ENCODE measurements around the gene MTMR2.
"Not testable (repeated sequence)": the region's sequence is repeated elsewhere in the genome, so short reads cannot be mapped to it uniquely, and the experiment has no call there.

The MTMR2 gene

DNA sequence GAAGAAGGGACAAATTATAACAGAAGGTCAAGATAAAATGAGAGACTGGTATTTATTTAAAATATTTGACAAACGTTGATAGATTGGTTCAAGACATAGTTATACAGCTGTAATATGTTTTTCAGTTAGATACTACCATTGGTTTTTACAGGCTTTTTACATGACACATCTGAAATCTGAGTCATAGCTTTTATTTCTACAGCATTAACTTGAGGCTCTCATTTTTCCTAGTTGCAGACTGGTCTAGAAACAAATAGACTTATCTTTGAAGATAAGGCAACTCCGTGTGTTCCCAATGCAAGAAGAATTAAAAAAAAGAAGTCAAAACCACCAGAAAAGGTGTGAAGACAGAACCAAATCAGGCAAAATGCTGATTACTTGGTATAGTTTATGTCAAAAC lies 102.3 kb downstream of the MTMR2 start:
- no peak for FAIRE-seq
- DNase-seq (ENCODE audit: low spot score) = no peak

DNA sequence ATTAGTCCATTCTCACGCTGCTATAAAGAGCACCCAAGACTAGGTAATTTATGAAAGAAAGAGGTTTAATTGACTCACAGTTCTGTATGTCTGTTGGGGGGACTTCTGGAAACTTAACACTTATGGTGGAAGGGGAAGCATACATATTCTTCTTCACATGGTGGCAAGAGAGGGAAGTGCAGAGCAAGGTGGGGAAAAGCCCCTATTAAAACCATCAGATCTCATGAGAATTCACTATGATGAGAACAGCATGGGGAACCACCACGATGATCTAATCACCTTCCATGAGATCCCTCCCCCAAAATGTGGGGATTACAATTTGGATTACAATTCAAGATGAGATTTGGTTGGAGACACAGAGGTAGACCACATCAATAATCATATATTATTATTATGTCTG lies 107.9 kb downstream of the MTMR2 start:
- DNase-seq (ENCODE audit: low spot score) (no peak), FAIRE-seq (no peak)

DNA sequence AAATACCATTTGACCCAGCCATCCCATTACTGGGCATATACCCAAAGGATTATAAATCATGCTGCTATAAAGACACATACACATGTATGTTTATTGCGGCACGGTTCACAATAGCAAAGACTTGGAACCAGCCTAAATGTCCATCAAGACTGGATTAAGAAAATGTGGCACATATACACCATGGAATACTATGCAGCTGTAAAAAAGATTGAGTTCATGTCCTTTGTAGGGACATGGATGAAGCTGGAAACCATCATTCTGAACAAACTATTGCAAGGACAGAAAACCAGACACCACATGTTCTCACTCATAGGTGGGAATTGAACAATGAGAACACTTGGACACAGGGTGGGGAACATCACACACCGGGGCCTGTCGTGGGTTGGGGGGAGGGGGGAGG lies 112.9 kb downstream of the MTMR2 start:
- not testable (repeated sequence) for FAIRE-seq; DNase-seq (ENCODE audit: low spot score)

DNA sequence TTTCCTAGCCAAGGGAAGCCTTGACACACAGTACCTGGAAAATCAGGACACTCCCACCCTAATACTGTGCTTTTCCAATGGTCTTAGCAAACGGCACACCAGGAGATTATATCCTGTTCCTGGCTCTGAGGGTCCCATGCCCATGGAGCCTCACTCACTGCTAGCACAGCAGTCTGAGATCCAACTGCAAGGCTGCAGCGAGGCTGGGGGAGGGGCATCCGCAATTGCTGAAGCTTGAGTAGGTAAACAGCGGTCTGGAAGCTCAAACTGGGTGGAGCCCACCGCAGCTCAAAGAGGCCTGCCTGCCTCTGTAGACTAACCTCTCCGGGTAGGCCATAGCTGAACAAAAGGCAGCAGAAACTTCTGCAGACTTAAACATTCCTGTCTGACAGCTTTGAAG lies 117.4 kb downstream of the MTMR2 start:
- FAIRE-seq; DNase-seq (ENCODE audit: low spot score): not testable (repeated sequence)

DNA sequence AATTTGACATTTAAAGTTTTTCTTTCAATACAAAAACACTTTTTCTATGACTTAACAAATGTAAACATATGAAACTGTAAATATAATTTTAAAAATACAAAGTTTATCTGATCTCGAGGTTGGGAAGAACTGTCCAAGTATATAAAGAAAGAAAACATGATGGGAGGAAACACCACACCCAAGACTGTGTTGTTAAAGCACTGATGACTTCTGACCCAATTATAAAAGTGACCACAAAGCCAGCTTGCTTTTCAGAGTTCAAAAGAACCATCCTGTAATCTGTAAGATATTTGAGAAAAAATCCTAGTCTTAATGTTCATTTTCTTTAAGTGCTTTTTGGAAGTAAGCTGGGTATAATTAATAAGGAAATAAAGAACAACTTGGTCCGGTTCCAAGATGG lies 118.0 kb downstream of the MTMR2 start:
- no peak for DNase-seq (ENCODE audit: low spot score)
- no peak for FAIRE-seq

DNA sequence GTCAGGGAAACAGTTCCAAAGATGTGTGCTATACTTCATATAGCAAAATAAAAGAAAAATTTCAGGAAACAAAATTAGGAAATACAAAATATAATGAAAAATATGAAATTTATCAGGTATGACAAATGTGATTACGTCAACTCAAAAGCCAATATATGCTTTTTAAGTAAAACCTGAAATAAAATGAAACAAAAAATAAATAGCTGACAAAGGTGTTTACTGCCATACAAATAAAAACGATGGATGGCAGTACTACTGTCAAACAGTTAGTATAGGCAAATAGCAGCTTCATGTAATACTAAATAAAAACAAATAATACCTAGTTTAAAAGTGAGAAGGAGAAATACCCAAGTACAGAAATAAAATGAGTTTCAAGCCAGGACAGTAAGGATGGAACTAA lies 119.9 kb downstream of the MTMR2 start:
- DNase-seq (ENCODE audit: low spot score) (no peak), FAIRE-seq (no peak)

DNA sequence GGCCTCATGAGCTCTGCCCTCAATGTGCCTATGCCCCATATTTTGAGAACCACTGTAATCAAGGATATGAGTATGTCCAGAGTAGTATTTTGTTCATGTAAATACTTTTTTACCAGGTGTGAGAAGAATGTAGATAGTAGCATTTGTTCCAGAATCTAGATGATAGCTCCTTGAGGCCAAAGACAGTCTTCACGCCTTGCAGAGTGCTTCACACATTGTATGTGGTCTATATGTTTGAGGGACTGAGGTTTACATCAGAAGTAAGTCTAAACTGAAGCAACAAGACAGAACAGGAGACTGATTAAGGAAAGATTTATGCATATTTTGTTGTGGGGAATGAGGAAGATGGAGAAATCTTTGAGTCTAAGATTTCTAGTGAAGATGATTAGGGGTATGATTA lies 121.1 kb downstream of the MTMR2 start:
- DNase-seq (ENCODE audit: low spot score) = no peak
- FAIRE-seq = no peak

DNA sequence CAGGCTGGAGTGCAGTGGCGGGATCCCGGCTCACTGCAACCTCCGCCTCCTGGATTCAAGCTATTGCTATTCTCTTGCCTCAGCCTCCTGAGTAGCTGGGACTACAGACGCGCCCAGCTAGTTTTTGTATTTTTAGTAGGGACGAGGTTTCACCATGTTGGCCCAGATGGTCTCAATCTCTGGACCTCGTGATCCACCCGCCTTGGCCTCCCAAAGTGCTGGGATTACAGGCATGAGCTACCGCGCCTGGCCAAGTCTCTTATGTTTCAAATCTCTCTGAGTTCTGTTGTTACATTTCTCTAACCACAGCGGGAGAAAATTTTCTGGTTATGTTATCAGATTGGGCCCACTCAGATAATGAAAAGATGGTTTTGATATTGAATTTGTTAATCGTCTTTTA lies 123.5 kb downstream of the MTMR2 start:
- FAIRE-seq (no peak), DNase-seq (ENCODE audit: low spot score) (no peak)

DNA sequence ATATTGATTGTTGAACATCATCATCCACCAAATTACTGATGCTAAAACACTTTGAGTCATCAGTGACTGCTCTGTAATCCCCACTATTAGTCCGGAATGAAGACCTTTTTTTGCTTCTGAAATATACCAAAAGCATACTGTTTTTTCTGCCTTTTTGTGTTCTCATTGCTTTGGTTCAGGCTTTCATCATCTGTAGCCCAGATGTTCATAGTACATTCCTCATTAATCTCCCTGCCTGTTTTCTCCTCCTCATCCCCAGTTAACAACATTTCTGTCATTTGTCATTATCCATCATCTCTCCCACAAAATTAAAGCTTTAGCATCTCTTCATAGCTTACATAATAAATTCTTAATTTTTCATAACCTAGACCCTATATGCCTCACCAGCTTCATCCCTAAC lies 124.4 kb downstream of the MTMR2 start:
- no peak for FAIRE-seq
- DNase-seq (ENCODE audit: low spot score) = no peak

DNA sequence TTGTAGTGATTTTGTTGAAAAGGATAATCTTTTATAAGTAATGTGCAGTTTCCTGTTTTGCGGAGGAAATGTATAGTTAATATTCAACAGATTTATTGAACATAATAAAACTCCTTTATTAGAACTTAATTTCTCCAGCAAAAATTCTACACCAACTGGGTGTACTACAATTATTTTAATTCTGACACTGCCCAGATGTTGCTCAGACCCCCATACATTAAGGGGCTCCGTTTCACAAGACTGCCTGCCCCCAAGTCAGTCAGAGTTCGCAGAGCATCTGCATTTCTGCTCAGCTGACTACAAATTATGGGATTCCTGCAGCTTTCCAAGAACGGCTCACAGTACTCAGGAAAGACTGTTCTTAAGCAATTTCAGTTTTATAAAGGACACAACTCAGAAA lies 127.4 kb downstream of the MTMR2 start:
- no peak for FAIRE-seq

DNA sequence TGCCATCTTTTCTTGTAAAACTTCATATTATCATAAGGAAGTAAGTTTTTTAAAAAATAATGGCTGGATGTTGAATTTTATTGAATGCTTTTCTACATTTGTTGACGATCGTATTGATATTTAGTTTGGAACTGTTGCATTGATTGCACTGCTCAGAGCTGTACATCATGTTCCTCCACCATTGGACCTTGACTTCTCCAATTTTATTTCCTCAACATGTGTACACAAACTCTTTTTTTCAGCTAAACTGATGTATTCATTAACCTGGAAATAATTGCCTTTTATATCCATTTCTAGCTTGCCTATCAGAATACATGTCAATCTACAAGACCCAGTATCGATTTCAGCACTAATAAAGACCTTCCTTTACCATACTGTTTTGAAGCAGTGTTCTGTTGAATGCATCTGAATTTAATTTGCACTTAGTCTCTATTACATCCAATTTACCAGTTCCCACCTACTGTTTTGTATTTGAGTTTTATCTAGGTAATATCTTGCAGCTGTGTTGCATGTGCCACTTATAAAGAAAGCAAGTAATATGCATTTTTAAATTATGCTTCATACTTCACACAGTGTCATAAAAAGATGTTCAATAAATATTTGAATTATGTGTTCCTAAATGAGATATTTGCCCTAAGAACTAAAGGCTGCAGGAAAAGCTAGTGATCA lies 128.1 kb downstream of the MTMR2 start:
- DNase-seq (ENCODE audit: low spot score) = no peak
- no peak for FAIRE-seq

More for the DNA sequence above, 127.4 kb downstream of the MTMR2 start:
- DNase-seq (ENCODE audit: low spot score) = no peak

DNA sequence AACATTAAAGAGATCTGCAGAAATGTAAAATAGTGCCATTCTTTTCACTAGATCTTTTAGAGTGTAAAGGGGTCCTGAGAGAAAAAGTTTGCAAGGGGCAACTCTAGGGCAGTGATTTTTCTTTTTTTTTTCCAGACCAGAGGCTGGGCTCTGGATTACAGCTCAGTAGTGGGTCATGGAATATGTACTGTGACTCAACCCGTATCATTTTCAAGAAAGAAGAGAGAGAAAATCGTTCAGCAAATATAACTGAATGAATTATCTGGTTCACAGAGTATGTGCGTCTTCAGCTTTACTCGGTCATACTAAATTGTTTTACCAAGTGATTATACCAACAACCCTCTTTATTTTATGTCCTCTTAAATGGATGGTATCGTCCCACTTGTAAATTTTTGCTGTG lies 129.8 kb downstream of the MTMR2 start:
- FAIRE-seq = no peak
- no peak for DNase-seq (ENCODE audit: low spot score)

DNA sequence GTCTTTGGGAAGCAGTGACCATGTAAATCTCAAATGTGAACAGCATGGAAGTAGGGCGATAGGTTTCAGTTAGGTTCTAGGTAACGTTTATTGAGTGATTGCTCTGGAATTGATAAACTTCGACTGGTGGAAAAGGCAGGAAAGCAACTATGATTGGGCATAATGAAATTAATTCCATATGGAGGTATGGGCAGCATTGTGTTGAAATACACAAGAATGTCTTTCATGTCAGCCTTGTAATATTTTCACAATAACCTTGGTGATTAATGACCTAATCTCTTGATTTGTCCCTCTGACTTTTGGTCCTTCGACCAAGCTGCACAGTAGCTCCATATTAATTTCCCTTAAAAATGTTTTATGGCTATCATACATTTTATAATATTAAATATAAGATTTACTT lies 130.8 kb downstream of the MTMR2 start:
- DNase-seq (ENCODE audit: low spot score) (no peak), FAIRE-seq (no peak)

DNA sequence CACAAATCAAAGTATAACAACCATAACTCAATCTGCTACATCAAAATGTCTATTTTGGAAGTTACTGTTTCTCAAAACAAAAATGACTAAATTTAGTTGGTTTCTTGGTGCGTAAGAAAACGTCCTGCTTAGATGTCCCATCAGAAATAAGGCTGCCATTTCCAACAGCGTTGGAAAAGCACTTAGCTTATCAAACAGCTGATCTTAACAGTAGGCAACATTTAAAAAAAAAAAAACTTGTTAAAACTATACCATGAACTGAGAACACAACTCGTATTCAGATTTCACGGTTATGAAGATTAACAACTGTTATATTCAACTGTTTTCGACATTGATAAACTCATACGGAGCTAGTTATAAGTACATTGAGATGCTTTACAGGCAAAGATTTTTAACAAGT lies 131.2 kb downstream of the MTMR2 start:
- FAIRE-seq (no peak), DNase-seq (ENCODE audit: low spot score) (no peak)

DNA sequence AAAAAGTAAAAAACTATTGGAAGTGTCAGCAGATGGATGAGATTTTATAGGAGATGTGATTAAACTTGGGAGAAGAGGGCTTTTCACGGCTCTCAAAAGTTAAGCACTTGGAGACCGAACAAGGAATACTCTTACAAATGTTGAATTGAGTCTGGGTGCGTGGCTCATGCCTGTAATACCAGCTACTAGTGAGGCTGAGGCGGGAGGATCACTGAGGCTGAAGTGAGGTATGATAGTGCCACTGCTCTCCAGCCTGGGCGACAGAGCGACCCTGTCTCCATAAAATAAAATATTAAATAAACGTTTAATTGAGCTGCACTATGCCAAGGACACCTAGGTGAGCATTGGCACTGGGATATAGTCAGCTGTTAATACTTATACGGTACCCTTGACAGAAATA lies 131.7 kb downstream of the MTMR2 start:
- no peak for FAIRE-seq

DNA sequence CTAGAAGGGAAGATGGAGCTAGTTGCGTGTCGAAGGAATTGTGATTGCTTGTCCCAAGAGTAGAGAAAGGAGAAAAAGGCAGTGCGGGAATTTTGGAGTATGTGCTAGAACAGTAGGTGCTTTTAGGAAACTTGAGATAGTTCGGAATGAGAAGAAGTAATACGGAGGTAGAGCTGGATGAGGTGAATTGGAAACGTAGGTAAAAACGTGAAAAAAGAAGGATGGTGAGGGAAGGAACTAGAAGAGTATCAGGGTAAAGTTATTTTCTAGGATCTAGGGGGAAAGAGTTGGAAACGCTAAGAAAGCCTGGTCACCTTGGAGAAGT lies 132.2 kb downstream of the MTMR2 start:
- FAIRE-seq = no peak
- no peak for DNase-seq (ENCODE audit: low spot score)

More for the DNA sequence above, 131.7 kb downstream of the MTMR2 start:
- no peak for DNase-seq (ENCODE audit: low spot score)

DNA sequence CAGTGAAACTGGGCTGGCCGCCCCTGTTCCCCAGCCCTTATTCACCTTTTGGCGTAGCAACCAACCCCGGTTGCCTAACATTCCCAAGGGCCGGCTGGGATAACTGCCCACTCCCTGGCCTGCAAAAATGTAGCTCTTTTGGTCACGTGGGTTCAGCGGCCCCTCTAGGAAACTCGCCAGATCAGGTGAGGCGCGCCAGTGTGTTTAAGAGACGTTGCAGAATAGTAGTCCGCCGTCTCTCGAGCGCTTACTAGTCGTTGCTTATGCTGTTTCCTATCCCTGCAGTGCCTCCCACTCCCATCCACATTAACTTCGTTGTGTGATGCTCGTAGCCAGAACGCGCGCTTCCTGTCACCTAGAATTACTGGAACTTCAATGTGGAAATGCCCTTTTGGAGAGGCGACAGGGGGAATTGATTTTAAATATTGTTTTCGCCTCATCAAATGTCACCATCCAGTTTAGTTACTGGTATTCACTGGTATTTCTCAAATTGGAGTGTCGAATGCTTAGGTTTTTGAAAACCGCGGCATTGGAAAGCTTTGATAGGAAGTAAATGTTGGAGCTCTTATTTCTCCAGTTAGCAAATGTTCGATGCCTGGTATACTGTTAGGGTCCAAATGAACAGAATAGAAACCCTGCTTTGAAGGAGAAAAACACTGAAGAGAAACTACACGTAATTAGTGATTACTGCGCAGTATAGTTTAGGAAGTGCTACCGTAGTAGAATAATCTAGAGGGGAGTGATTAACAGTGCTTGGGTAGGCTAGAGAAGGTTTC lies 132.8 kb downstream of the MTMR2 start:
- FAIRE-seq = no peak

DNA sequence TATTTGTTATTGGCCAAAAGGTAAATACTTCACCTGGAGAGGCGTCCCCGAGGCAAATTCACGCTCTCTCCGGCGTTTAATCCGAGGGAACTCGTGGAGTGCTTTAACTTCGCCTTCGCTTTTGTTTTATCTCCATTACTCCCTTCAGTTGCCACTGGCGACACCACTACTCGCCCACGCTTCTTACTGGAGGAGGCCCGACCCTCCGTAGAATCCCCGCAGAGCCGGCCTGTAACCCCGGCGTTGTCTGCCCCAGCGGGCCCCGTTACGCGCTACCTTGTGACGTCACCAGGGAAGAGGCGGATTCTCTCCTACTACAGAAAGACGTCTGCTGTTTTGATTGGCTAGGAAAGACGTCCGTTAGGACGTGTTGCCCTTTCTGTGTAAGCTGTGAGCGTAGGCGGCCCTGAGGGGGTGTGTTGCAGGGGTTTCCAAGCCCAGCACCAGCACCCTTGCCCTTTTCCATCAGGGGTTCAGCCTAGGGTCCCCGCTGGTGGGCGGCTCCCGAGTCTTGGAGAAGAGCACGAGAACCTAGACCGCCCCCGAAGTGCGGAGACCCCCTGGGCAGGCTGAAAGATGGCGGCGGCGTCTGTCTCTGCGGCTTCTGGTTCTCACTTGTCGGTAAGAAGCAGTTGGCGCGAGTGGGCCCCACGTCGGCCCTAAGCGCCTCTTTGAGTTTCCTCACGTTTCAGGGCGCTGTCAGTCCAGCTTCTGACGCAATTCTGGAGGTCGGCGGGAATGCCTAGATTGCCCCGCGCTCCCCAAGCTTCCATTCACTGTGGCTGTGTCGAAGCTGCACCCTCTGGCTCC lies 133.6 kb downstream of the MTMR2 start, which contains the start of gene CEP57:
Gene CEP57, plus strand, starts transcription at position 376 of the 810 bp plus-strand sequence. Its CDS starts 201 bp downstream, at position 577.
- peak; percentile 72 for FAIRE-seq

More for the DNA sequence above, 132.8 kb downstream of the MTMR2 start:
- DNase-seq (ENCODE audit: low spot score) = peak; percentile 37

DNA sequence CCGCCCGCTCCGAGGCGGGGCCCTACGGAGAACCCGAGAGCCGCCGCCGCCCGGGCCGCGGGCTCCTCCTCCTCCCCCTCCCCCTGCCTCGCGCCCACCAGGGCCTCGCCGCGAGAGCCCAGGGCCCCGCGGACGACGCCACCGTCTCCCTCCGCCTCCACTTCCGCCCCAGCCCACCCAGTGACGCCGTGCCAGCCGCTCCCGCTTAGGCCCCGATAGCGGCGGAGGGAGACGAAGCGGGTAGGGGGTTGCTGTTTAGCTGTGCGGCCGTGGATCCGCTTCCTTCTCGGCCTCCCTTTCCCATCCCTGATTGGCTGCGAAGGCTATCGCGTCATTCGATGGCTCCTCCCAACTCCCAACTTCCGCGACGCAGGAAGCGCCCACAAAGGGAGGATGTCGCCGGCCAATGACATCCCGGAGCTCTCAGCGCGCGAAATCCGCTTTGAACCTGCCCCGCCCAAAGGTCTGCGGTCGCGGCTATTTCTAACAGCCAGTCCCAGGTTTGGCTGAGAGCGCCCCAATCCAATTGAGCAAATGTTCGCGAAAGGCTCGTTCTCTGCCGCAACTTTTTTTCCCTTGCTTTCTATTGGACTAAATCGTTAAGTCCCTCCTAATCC lies 134.3 kb downstream of the MTMR2 start, which contains the start of gene FAM76B:
Gene FAM76B, minus strand, starts transcription at position 277 of the 617 bp plus-strand sequence. CDS start 304 bp downstream, outside the sequence.
- FAIRE-seq (peak; percentile 89), DNase-seq (ENCODE audit: low spot score) (peak; percentile 93)

More for the DNA sequence above, 133.6 kb downstream of the MTMR2 start, which contains the start of gene CEP57:
- DNase-seq (ENCODE audit: low spot score) = peak; percentile 93

DNA sequence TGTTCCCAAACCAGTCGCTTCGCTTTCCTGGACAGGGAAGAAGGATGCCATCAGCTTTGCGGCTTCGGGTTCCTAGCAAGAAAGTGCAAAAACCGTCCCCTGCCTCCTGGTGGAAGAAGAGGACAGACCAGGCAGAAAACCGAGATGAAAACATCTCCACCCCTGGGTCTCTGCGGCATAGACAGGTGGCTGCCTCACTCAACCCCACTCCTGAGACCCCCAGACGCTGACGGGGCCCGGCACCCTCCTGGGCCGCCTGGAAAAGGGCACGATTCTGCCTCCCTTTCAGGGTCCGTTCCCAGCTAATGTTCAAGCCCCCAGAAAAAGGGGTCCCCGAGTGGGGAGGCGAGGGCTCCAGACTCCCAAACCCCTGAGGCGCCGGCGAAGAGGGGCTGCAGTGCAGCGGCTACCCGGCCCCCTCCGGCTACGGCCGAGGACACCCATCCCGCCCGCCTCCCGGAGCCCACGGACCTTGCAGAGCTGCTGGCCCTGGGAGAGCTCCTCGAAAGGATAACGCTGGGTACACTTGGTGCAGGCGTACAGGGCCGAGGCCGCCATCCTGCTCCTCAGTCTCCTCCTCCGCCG lies 134.9 kb downstream of the MTMR2 start:
- FAIRE-seq (no peak), DNase-seq (ENCODE audit: low spot score) (no peak)
